GM12878 (cell line): ENCODE results near the gene TOMM6. TPM values are rescaled to one million over a fixed set of nuclear protein-coding genes. Genes with fewer than 3 reads are reported as not detected.

Source experiments
- ATAC-seq: fragments of 200-7000 bp; cut with Tn5 transposase; 3 replicates; pipeline ENCODE4 v1.9.1; 2020; ENCODE audit warnings: mild to moderate bottlenecking, moderate library complexity
- BruUV-seq: library from RNA; stranded (reverse); fragments of 400-500 nt; replicated peaks from 2 replicates; lab custom pipeline; 2021; lab: Mats Ljungman, UMichigan
- CTCF ChIA-PET: fragments of 300-600 bp; sonication (Branson Sonifier 250); formaldehyde crosslinking; extraction: SDS; loops from one replicate; lab custom pipeline; 2021; ENCODE audit warnings: inconsistent platforms; lab: Yijun Ruan, JAX
- POLR2A ChIA-PET: fragments of 350-600 bp; formaldehyde crosslinking; extraction: SDS; loops from one replicate; lab custom pipeline; 2021; ENCODE audit warnings: inconsistent platforms; lab: Charles Lee
- RAD21 ChIA-PET: fragments of 300-600 bp; sonication (Branson Sonifier 250); formaldehyde crosslinking; loops from one replicate; lab custom pipeline; 2023; ENCODE audit warnings: antibody characterized with exemption; ENCODE audit not compliant: unreplicated experiment; lab: Charles Lee
- SMC1A ChIA-PET: fragments of 300-600 bp; sonication (Branson Sonifier 250); formaldehyde crosslinking; loops from one replicate; lab custom pipeline; 2023; ENCODE audit not compliant: unreplicated experiment, uncharacterized antibody; lab: Charles Lee
- DNase-seq: peaks from one replicate; pipeline ENCODE4 v3.0.0-alpha.2; 2011; ENCODE audit warnings: low read depth, low spot score
- FAIRE-seq: peaks from 3 replicates; lab custom pipeline; 2011; peaks lifted over from hg19 to GRCh38; lab: Jason Lieb, UNC
- H2AFZ ChIP-seq: 2 replicates; pipeline ENCODE4 v1.6.0; 2011; ENCODE audit warnings: low read depth, low read length, control low read depth; ENCODE audit not compliant: control insufficient read depth
- H3K27ac ChIP-seq: 2 replicates; pipeline ENCODE4 v1.5.1; 2011; ENCODE audit warnings: control low read depth; ENCODE audit not compliant: control insufficient read depth, insufficient read depth
- H3K27me3 ChIP-seq, 2 experiments: replicated peaks in 1 of 2; 2 replicates each; pipeline versions ENCODE4 v1.6.0 to v1.6.1; 2011; ENCODE audit warnings: low read length in 1 of 2; ENCODE audit not compliant: control insufficient read depth in 2 of 2, insufficient read depth in 2 of 2
- H3K36me3 ChIP-seq, 2 experiments: 2 replicates each; pipeline ENCODE4 v1.5.1; 2011; ENCODE audit warnings: low read length in 1 of 2; ENCODE audit not compliant: control insufficient read depth in 2 of 2, insufficient read depth in 2 of 2
- H3K4me1 ChIP-seq: 2 replicates; pipeline ENCODE4 v1.6.1; 2011; ENCODE audit warnings: mild to moderate bottlenecking, low read length, moderate library complexity, mixed read lengths; ENCODE audit not compliant: control insufficient read depth, insufficient read depth
- H3K4me2 ChIP-seq: 2 replicates; pipeline ENCODE4 v1.6.0; 2011; ENCODE audit warnings: control low read depth; ENCODE audit not compliant: control insufficient read depth, insufficient read depth
- H3K4me3 ChIP-seq: fragments of 200-600 bp; sonication (generic); 2 replicates; pipeline ENCODE4 v1.5.1; 2016
- H3K79me2 ChIP-seq: 2 replicates; pipeline ENCODE4 v1.6.0; 2011; ENCODE audit warnings: low read length; ENCODE audit not compliant: control insufficient read depth, insufficient read depth
- H3K9ac ChIP-seq: 2 replicates; pipeline ENCODE4 v1.8.0; 2011; ENCODE audit warnings: low read length, control low read depth, mixed read lengths; ENCODE audit not compliant: control insufficient read depth, insufficient read depth
- H3K9me3 ChIP-seq: replicated peaks from 3 replicates; pipeline ENCODE4 v1.5.1; 2011; ENCODE audit warnings: mild to moderate bottlenecking, low read length; ENCODE audit not compliant: control insufficient read depth, insufficient read depth
- H4K20me1 ChIP-seq: 2 replicates; pipeline ENCODE4 v1.6.0; 2011; ENCODE audit not compliant: control insufficient read depth, insufficient read depth
- HDGF ChIP-seq: fragments of 450-650 bp; IDR thresholded peaks from 2 replicates; pipeline ENCODE4 v1.6.1; 2016; ENCODE audit warnings: antibody characterized with exemption
- POLR2AphosphoS2 ChIP-seq: IDR thresholded peaks from 2 replicates; pipeline ENCODE4 v1.6.1; 2011; ENCODE audit warnings: low read depth, mild to moderate bottlenecking, low read length, improper control_type of control experiment, moderate library complexity
- POU2F2 ChIP-seq: IDR thresholded peaks from 3 replicates; pipeline ENCODE4 v1.6.1; 2011; ENCODE audit warnings: low read depth, mild to moderate bottlenecking, low read length, borderline replicate concordance
- SMARCA5 ChIP-seq: fragments of 450-650 bp; IDR thresholded peaks from 2 replicates; pipeline ENCODE4 v1.6.1; 2017; ENCODE audit warnings: mild to moderate bottlenecking
- TBL1XR1 ChIP-seq: IDR thresholded peaks from 2 replicates; pipeline ENCODE4 v1.6.1; 2012; ENCODE audit warnings: low read depth, low read length, improper control_type of control experiment
- TCF7 ChIP-seq: IDR thresholded peaks from 2 replicates; pipeline ENCODE4 v1.6.1; 2014; ENCODE audit warnings: antibody characterized with exemption, borderline replicate concordance
- ZNF24 ChIP-seq: fragments of 450-650 bp; IDR thresholded peaks from 2 replicates; pipeline ENCODE4 v1.6.1; 2017; ENCODE audit warnings: antibody characterized with exemption, mild to moderate bottlenecking
- WGBS: methylation state at CpG from one replicate; pipeline ENCODE4 v1.1.6; 2016; ENCODE audit warnings: low lambda C conversion rate; ENCODE audit not compliant: insufficient replicate concordance, insufficient coverage; ENCODE audit errors: missing lambda C conversion rate; 5-methylcytosine and 5-hydroxymethylcytosine counted together
- in situ Hi-C: fragments of 300-500 bp; cut with MboI; formaldehyde crosslinking; loops from 9 replicates; pipeline ENCODE4 v1.14.3; 2018; ENCODE audit warnings: mixed read lengths
- intact Hi-C: fragments of 100-400 bp; cut with micrococcal nuclease; formaldehyde crosslinking; loops from one replicate; pipeline ENCODE4 v1.14.2; 2022; ENCODE audit not compliant: unreplicated experiment
- polyA plus RNA-seq, 11 experiments: library from polyadenylated mRNA; depleted of rRNA in 4 of 11; unstranded in 6 of 11; stranded (reverse) in 5 of 11; fragments of >200 nt; fragmentation: Nextera tagmentation in 4 of 11; fragmentation: Illumina TruSeq in 1 of 11; extraction: Ambion mirVana in 4 of 11; extraction: Trizol in 1 of 11; gene quantifications; 1 replicate in 1 of 11; 2 replicates in 10 of 11; pipeline versions ENCODE4 v1.2.1 to v1.2.3, GENCODE V29; 2011 to 2016; ENCODE audit warnings: inconsistent platforms in 2 of 11, missing spikeins in 2 of 11, low read depth in 1 of 11
- total RNA-seq, 4 experiments: library from RNA; depleted of rRNA in 3 of 4; stranded (reverse); fragments of >200 nt in 3 of 4; fragmentation: Illumina TruSeq in 1 of 4; extraction: Trizol in 1 of 4; gene quantifications; 2 replicates each; pipeline versions ENCODE4 v1.2.1 to v1.2.3, GENCODE V29; 2013 to 2021

The TOMM6 gene
- total and polyA plus RNA-seq, 10 of the 15 experiments (the other 5 are each of a cell fraction or from before 2014, with no cell fraction given), result 206 to 746 (median 448) TPM

DNA sequence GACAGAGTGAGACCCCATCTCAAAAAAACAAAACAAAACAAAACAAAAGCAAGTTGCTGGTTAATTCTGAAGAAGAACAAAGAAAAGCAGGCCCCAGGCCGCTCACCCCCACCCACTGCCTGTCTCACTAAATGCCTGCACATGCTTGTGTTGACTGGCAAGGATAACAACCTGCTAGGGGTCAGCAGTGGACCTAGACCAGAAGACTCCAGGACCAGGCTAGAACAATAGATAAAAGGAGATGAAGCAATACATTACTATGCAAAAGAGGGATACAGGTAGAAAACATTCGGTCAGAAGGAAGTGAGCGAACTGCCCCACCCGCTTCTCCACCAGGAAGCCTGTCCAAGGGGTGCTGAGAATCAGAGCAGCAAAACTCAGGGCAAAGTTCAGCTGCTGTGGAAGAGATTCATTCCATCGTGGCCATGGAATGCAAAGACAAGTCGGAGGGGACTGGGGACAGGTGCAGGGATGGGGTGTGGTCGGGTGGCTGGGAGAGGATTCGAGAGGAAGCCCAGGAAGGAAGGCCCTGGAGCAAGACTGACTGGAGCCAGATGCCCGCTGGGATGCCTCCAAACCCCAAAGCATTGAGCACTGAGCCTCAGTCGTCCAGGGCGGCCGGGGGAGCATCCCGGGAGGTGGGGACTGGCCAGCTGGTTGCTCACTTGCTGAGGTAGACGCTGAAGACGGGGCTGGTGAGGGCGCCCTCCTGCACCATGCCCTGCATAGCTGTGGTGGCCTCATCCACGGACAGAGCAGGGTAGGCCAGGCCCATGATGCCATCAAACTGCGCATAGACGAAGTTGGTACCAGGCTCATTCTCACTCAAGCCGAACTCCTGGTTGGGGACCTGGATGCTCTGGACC is 45.6 kb upstream of the TOMM6 start:
- TF ChIP-seq SMARCA5 (no peak), TBL1XR1 (no peak), TCF7 (no peak)
- TF ChIP-seq, all 136 proteins: peak for 0
- no peak overlapping the region for H3K9ac ChIP-seq
- H3K27ac ChIP-seq, result no peak overlapping the region
- no peaks in the 10 kb centered on the region for H4K20me1 ChIP-seq
- ChIA-PET CTCF (no interaction called here), POLR2A (no interaction called here), RAD21 (no interaction called here), SMC1A (no interaction called here)
- H3K4me2 ChIP-seq, result no peak overlapping the region
- no peaks in the 10 kb centered on the region for H3K9me3 ChIP-seq
- no peaks in the 10 kb centered on the region for H3K36me3 ChIP-seq
- no TSS peak for BruUV-seq
- DNase-seq (no peak), ATAC-seq (no peak), FAIRE-seq (no peak)
- intact Hi-C loops (no loop called here), in situ Hi-C loops (no loop called here)
- no peaks in the 10 kb centered on the region for H3K79me2 ChIP-seq
- H2AFZ ChIP-seq, result no peak overlapping the region
- 58% methylated on average over 18 of the region's 20 CpGs for WGBS
- no peaks in the 10 kb centered on the region; a peak in 1 of 4 replicates for H3K27me3 ChIP-seq
- no peak overlapping the region for H3K4me3 ChIP-seq
- no peaks in the 10 kb centered on the region for H3K4me1 ChIP-seq

DNA sequence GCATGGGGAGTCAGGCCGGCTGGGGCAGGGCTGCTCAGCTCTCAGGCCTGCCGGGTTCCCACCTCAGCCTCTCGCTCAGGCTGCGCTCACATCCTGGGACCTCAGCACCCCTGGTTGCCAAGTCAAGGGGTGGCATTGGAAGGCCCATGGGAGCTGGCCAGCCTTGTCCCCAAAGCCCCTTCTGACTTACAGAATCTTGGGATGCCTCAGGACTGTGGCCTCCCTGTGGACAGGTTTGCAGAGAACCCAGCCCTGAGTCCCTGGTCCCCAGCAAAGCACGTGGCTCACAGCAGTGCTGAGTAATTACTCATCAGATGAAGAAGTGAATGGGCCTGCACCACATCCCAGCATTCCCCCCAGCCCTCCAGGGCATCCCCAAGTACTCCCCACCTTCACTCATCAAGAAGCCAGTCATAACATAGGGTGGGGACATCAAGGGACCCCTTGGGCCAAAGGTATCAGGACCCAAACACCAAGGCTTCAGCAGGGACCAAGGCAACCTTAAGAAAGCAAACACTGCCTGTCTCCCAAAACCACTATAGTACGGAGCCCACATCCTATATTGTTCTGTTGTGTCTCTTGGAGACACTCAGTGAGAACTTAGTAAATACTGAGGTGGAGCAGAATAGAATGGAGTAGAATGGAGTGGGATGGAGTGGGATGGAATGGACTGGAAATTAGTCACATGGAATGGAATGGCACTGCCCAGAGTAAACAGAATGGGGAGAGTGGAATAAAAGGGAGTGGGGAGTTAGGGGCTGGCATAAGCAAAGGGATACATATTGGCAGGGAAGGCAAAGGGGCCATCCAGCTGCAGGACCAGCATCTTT is 43.9 kb upstream of the TOMM6 start:
- FAIRE-seq, result no peak
- POLR2A ChIA-PET, result no interaction called here
- H3K4me3 ChIP-seq, result no peak overlapping the region

More for the DNA sequence above, 43.9 kb upstream of the TOMM6 start:
- no peaks in the 10 kb centered on the region for H3K9me3 ChIP-seq
- no peaks in the 10 kb centered on the region for H3K36me3 ChIP-seq
- H3K4me1 ChIP-seq, result no peaks in the 10 kb centered on the region
- intact Hi-C loops, result no loop called here
- no TSS peak for BruUV-seq
- ATAC-seq (no peak), DNase-seq (no peak)
- TF ChIP-seq POU2F2 (no peak), ZNF24 (no peak), HDGF (no peak), POLR2AphosphoS2 (no peak)
- in situ Hi-C loops, result no loop called here
- H3K79me2 ChIP-seq, result no peaks in the 10 kb centered on the region
- H2AFZ ChIP-seq, result no peak overlapping the region
- ChIA-PET SMC1A (no interaction called here), RAD21 (no interaction called here), CTCF (no interaction called here)
- H3K27ac ChIP-seq, result no peak overlapping the region
- H3K4me2 ChIP-seq, result no peak overlapping the region
- H4K20me1 ChIP-seq, result no peaks in the 10 kb centered on the region
- 51% methylated on average over 6 of the region's 6 CpGs for WGBS
- no peaks in the 10 kb centered on the region; a peak in 1 of 4 replicates for H3K27me3 ChIP-seq
- no peak overlapping the region for H3K9ac ChIP-seq
